Activated effector memory CD4-positive, alpha-beta T cell treated with anti-CD3 and anti-CD28 coated beads, Interleukin-2, amount 50 U/mL, for 16 hours (primary cell): ENCODE data around the gene TMEM91.
"Not testable (repeated sequence)": the region's sequence is repeated elsewhere in the genome, so short reads cannot be mapped to it uniquely, and the experiment has no call there.

Experiments used
- DNase-seq: peaks from one replicate; pipeline ENCODE4 v3.0.0-alpha.2; 2020

The TMEM91 gene

DNA sequence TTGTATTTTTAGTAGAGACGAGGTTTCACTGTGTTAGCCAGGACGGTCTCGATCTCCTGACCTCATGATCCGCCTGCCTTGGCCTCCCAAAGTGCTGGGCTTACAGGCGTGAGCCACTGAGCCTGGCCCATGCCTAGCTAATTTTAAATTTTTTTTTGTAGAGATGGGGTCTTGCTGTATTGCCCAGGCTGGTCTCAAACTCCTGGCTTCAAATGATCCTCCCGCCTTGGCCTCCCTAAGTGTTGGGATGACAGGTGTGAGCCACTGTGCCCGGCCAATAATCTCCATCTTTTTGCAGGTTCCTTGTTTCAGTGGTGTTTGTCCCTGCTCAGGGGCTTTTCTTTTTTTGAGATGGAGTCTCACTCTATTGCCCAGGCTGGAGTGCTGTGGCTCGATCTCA is 5.2 kb downstream of the TMEM91 start:
- not testable (repeated sequence) for DNase-seq

DNA sequence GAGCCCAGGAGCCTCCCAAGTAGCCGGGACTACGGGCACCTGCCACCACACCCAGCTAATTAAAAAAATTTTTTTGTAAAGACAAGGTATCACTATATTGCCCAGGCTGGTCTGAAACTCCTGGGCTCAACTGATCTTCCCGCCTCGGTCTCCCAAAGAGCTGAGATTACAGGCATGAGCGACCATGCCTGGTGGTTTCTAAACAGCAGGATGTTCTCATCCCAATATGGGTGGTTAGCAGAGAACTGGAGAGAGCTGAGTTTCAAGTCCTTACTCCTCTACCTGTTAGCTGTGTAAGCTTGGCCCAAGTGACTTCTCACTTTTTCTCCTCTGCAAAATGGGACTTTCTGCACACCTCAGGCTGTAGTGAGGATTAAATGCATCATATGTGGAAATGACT is 8.0 kb downstream of the TMEM91 start:
- no peak for DNase-seq

DNA sequence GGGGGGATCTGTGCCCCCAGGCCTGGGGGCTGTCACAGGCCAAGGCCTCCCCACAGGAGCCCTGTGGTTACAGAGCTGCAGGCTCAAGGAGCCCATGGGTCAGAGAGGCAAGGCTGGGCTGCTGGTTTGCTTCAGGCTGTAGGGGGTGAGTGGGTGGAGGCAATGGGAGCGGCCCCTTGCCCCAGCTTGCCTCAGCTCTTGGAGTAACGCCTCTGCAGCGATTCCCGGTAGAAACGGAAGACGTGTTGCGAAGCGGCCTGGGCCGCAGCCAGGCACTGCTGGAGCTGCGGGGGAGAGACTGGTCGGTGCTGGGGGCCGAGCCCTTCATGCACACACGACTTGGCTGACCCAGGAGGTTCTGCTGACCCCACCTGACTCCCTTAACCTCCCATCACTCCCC is 10.1 kb downstream of the TMEM91 start:
- no peak for DNase-seq

GRCh38 chr19:41391618-41392017 is 15.3 kb downstream of the TMEM91 start:
- DNase-seq, result no peak

DNA sequence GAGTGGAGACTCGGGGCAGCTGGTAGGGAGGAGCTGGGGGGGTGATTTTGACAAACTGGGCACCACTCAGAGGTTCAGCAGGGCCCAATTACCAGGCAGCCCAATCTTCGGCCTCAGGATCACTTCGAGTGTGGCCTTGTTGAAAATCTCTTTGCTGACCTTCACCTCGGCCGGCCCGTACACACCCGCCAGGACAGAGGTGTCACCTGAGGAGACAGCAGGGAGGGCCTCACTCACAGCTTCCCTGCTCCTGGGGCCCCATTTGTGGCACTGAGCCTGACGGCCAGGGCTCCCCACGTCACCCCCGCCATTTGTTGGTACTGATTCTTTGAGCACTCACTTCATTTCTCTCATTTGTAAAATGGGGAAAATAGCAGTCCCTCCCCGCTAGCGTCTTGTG is 16.4 kb downstream of the TMEM91 start:
- DNase-seq, result no peak

- DNase-seq, result no peak
Observed at GRCh38 chr19:41395355-41395754, 19.0 kb downstream of the TMEM91 start.

DNA sequence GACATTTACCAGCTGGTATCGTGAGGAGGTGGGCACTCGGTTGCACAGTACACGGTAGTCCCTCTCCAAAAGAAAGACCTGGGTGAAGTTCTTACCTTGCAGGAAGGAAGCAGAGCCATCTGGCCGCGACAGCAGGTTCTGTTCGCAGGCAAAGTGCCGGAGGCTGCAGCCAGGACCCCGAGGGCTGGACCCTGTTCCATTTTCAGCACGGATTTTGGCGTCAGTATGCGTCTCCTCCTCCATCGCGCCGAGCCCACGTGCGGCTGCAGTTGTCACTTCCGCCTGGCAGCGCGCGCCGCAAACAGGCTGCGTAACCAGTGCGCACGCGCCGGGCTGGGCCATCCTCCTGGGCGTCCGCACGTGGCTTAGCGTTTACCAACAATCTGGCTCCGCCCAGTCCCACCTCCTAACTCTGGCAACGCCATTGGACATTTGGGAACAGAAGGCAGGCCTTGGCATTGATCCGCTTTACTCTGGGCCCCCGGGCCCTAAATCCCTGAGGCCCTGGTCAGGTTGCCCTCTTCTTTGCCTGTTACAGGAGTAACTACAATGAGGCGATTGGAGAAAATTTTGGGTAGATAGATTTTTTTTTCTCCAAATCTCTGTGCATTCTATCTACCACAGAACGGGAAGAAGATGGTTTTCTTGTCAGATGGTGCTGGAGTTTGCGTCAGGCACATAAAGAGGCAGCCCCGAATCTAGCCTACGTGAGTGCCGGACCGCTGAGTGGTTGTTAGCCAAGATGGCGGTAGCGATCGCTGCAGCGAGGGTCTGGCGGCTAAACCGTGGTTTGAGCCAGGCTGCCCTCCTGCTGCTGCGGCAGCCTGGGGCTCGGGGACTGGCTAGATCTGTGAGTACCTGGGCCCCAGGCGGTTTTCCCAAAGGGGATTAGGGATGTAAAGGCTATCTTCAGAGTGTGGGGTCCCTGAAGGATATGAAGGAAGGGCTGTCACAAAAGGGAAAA is 21.0 kb downstream of the TMEM91 start, which contains the start of the genes BCKDHA and EXOSC5:
BCKDHA (plus strand) TSS at position 733 of the 964 bp plus-strand sequence; CDS start at position 743, 10 bp downstream.
EXOSC5 (minus strand) TSS at position 274 of the 964 bp plus-strand sequence; CDS start at position 243, 31 bp downstream.
- DNase-seq, result peak; percentile 100

GRCh38 chr19:41398050-41398418 is 21.7 kb downstream of the TMEM91 start:
- no peak for DNase-seq

GRCh38 chr19:41398598-41398997 is 22.3 kb downstream of the TMEM91 start:
- DNase-seq, result no peak

GRCh38 chr19:41399091-41399490 is 22.8 kb downstream of the TMEM91 start:
- no peak for DNase-seq

DNA sequence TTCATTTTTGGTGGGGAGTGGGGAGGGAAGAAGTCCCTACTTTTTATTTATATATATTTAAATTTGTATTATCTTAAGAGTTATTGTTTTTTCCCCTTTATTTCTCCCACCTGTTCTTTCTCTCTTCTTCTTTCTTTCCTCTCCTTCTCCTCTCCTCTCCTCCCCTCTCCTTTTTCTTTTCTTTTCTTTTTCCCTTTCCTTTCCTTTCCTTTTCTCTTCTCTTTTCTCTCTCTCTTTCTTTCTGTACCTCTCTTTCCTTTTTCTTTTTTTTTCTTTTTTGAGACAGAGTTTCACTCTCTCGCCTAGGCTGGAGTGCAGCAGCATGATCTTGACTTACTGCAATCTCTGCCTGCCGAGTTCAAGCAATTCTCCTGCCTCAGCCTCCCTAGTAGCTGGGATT is 23.2 kb downstream of the TMEM91 start:
- no peak for DNase-seq

- DNase-seq, result no peak
Observed at GRCh38 chr19:41401483-41401882, 25.1 kb downstream of the TMEM91 start.

GRCh38 chr19:41402010-41402409 is 25.7 kb downstream of the TMEM91 start:
- no peak for DNase-seq

DNA sequence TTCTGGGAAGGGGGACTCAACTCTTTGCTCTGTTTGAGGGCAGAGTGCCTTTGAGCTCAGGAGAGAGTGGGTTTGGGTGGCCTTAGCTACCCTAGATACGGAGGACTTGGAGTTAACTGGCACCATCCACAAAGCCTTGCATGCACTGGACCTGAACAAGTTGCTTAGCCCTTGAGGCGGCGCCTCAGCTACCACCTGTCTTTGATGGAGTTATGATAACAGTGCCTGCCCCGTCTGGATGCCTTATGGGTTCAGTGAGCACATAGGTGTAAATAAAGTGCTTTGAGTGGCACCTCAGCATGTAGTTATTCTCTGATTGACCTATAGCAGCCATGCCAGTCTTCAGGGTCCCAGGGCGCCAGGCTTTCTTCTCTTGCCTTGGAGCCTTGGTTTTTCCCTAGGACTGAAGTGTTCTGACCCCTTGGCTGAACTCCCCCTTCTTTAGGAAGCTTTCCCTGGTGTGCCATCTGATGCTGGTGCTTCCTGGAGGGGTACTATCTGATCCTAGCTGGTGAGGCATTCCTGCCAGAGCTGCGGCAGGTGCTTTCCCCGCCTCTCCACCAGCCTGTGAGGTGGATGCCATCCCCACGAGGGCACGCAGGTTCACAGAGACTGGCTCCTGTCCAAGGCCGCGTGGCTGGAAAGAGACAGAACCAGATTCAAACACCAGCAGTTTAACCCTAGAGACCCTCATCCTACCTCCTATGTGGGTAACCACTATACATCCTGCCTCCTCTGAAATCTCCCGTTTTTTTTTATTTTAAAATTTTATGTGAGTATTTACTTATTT is 27.0 kb downstream of the TMEM91 start:
- no peak for DNase-seq

DNA sequence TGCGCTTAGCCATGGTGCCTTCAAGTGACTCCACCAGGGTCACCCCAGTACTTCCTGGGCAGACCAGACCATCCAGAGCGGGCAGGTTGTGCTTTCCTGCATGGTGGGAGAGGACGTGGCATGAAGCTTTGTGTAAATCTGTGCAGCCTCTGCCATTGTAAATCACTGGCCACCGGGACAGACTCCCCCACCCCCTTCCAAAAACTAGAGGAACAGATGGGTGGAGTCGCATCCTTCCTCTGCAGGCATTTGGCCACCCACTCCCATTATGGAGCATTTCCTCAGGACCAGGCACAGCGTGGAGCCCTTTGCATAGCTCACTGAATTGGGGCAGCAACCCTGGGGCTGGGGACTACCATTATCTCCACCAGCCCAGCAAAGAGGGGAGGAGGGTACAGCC is 29.4 kb downstream of the TMEM91 start:
- no peak for DNase-seq

GRCh38 chr19:41407271-41407670 is 30.9 kb downstream of the TMEM91 start:
- DNase-seq, result no peak

GRCh38 chr19:41408256-41408655 is 31.9 kb downstream of the TMEM91 start:
- no peak for DNase-seq

GRCh38 chr19:41408846-41409245 is 32.5 kb downstream of the TMEM91 start:
- not testable (repeated sequence) for DNase-seq

- DNase-seq, result no peak
Observed at GRCh38 chr19:41409288-41409687, 33.0 kb downstream of the TMEM91 start.

DNA sequence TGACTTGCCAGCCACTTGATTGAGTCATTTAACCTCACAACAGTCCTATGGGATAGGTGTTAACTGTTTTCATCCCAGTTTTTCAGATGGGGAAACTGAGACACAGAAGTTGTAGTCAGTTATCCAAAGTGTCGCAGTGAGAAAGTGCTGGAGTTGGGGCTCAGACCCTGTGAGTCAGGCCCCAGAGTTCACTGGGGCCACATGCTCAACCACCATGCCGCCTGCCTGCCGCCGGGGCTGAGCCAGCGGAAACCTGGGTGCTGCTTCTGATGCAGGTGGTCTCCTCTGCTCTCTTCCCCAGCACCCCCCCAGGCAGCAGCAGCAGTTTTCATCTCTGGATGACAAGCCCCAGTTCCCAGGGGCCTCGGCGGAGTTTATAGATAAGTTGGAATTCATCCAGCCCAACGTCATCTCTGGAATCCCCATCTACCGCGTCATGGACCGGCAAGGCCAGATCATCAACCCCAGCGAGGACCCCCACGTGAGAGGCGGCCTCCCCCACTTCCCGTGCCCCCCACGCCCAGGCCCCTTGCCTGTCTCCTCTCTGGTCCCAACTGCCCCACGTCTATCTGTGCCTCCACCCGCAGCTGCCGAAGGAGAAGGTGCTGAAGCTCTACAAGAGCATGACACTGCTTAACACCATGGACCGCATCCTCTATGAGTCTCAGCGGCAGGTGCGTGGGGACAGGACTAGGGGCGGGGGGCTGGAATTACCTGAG is 34.2 kb downstream of the TMEM91 start:
- no peak for DNase-seq

- DNase-seq, result no peak
Observed at GRCh38 chr19:41411100-41411967, 35.0 kb downstream of the TMEM91 start.

GRCh38 chr19:41411968-41412265 is 35.6 kb downstream of the TMEM91 start:
- no peak for DNase-seq
